NCI-H226 (cell line): Measurements from ENCODE around the gene GRIK2.

Experiments
- DNase-seq: peaks from one replicate; pipeline ENCODE4 v3.0.0-alpha.2; 2015

GRIK2 gene

DNA sequence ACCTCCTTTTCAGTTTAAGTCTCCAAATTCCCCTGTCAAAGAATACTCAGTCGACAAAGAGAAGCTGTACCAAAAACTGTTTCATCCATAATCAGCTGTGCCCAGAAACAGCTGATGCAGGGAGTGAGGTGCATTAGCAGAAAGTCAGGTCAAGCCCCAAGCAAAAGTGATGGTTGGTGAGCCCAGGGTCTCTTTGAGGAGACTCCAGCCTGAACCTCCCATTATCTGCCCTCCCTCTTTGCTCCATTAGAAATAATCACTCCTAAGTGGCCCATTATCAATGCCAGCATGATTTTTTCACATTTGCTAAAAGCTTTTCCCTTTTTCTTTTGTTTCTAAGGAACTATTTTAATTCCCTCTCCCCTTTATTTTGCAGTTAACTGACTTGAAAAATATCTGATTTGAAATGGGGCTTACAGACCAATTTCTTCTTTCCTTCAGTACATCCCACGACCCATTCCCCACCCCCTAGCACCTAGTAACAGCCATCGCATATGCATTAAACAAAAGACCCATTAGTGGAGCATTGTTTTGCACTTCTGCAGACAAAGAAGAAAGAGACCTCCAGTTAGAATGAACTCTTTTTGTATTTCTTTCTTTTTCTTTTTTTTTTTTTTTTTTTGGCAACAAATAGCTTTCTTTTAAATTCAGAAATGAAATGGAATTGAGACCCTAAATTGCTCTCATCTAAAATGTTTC is 257.0 kb downstream of the GRIK2 start:
- no peak for DNase-seq

DNA sequence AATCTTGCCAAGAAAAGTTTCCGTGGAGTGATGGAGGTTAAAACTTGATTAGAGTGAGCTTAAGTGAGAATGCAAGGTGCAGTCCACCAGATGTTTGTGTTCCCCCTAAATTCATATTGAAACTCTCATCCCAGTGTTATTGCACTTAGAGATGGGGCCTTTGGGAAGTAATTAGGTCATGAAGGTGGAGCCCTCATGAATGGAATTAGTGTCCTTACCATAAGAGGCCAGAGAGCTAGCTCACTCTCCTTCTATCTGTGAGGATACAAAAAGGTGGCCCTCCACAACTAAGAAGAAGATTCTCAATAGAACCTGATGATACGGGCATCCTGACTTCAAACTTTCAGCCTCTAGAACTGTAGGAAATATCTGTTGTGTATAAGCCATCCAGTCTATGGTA is 258.6 kb downstream of the GRIK2 start:
- no peak for DNase-seq

DNA sequence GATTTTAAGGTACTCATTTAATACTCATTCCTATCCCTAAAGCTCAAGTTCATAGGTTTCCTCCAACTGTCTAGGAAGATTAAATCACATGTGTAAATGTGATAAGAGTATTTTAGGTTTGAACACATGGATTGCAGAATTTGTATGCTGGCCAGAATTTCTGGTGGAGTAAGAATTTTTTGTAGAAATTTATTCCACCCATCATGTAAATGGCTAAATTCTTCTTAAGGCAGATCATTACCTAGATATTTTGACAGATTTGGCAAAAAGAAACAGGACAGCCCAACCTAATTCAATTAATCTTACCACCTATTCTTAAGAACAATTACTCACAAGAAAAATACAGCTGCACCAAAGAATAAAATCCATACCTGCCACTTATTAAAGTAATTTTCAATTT is 261.6 kb downstream of the GRIK2 start:
- DNase-seq, result no peak

DNA sequence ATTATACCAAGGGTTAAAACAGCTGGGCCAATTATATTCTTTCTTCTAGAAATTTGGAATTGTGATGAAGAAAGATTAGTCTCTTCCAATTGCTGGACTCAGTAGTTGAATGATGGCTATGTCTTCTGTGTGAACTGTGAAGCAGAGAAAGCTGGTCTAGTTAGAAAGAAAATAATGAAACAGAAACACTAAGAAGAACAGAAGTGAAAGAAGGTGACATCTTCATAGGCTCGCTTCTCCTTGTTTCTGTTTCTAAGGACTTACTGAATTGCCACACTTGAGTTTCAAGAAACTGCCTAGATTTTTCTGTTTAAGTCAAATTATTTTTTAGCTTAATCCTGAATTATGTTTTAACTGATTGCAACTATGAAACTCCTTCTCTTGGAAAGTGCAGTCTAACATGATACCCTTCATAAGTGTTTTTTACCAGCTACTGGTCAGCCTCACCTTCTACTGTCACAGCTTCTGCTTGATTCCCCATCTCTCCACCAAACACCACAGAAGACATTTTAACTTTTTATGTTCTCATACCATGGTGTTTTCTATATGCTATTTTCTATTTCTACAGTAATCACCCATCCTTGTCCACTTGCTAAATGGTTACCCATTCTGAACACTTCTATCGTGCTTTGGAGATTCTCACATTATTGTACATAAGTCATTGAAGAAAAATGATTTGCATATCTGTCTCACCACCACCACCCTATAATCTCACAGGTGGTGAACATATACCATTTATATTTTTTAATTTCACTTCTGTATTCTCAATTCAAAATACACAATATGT is 268.8 kb downstream of the GRIK2 start:
- no peak for DNase-seq

DNA sequence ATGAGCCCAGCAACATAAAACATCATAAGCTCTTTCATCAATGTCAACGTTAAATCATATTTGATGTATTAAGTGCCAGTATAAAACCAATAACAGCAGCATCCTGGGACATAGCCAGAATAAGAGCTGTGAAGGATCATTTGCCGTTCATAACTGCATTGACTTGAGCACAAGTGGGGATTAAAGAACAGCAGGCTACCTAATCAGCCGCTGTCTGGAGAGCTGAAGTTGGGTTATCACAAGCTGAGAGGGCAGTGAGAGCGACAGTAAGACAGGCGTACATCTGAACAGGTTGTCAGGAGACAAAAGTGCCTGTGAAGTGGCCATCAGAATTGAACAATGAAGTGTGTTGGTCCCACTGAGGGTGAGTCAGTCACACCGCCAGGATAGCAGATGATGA is 269.6 kb downstream of the GRIK2 start:
- DNase-seq, result no peak

DNA sequence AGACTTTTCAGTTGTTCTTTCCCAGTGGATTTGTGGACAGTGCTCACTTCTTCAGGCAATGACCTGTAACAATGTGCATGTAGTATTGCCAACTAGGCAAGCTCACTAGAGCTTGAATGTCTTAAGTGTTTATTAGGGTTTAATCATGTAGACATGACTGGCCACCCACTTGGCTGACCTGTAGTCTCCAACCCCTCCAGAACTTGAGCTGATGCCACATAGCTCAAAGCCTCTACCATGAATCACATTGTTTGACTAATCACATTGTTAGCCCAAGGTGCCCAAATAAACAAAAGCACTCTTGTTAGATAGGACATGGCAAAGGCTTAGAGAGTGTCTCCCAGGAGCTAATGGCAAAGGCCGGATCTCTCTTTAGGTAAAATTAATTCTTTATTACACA is 272.7 kb downstream of the GRIK2 start:
- peak; percentile 64 for DNase-seq

DNA sequence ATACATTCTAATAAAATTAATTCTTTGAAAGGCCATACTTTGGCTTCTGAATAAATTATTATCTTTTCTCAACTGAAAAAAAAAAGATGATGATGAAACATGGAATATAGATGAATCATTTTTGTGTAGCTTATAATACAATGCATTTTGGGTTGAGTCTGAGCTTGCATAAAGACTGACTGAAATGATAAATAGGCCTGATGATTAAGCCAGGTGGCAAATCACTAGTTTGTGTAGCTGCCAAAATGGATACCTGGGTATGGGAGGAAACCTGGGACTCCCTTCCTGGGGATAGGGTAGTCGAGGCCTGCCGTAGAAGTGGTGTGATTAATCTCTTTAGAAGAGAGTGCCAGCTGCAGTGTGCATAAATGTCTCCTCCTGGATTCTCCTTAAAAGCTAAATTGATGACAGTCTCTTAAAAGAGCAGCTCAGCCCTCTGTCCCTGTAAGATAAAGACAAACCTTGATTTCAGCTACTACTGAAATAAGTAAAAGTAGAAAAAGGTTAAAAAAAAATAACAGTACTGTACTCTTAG is 275.1 kb downstream of the GRIK2 start:
- DNase-seq, result peak; percentile 33

DNA sequence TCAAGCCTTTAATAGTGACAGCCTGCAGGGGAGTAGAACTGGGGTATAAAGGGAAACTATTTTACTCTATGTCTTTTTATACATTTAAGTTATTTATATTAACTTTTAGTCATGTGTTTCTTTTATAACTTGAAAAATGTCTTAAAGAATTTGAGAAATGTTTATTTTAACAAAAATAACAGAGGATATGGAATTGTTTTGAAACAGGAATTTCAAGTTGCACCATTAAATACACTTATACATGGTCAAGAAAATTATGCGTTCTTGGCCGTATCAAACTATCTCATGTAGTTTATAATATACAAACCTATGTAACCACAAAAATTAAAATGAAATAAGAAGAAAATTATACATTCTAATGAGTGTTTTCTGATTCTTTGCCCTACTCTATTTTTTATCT is 282.7 kb downstream of the GRIK2 start:
- DNase-seq, result no peak

DNA sequence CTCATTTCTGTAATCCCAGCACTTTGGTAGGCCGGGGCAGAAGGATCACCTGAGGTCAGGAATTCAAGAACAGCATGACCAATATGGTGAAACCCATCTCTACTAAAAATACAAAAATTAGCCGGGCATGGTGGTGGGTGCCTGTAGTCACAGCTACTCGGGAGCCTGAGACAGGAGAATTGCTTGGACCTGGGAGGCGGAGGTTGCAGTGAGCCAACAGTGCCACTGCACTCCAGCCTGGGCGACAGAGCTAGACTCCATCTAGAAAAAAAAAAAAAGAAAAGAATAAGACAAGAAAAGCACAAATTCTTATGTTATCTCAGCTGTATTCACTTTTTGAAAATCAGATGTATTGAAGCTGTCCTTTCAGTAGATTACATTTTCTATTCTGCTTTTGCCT is 289.4 kb downstream of the GRIK2 start:
- DNase-seq, result no peak

DNA sequence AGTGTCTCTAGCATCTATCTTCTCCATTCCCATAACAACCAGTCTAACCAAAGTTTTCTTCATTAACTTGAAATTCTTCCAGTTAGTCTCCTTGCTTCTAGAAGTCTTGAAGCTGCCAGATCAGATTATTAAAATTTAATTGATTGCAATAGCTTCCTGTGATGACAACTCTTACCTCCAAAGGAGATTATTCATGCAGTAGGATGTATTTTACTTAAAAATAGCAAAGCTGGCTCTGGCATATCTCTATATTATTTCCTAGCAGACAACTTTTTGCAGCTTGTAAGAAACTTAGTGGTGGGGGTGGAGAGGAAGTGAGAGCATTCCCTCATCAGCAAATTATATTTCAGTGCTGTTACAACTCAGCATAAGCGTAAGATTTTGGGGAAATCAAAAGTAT is 290.4 kb downstream of the GRIK2 start:
- no peak for DNase-seq

DNA sequence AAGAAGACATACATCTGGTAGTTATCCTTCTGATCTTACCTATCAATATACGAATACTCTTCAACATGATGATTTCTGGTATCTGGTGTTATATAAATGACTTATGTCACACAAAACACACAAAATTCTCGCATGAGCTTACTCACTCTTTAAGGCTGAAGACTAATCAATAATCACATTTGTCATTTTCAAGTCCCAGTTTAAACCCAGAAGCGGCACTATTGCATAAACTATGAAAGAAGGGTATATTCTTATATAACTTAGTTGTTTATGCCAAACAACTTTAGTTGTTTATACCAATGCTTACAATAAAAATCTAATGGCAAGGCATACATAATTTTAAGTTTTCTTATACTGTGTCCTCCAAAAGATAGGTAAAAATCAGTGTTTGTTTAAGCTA is 293.1 kb downstream of the GRIK2 start:
- DNase-seq, result no peak

DNA sequence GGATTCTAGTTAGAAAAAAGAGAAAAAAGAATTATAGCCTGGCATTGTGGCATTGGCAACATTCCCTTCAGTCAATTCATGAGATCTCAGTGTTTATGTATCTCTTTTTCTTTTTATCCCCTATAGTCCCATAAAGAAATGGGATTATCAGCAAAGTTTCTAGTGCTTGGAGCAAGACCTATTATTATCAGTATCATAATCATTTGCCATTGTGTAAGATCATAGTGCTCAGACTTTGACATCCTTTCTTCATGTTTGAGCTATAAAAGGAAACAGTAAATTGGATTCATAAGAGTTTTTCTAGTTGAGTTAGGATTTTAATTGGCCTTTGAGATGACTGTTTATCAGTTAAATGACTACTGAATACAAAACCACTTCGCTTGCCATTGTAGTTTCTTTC is 295.6 kb downstream of the GRIK2 start:
- DNase-seq, result no peak

DNA sequence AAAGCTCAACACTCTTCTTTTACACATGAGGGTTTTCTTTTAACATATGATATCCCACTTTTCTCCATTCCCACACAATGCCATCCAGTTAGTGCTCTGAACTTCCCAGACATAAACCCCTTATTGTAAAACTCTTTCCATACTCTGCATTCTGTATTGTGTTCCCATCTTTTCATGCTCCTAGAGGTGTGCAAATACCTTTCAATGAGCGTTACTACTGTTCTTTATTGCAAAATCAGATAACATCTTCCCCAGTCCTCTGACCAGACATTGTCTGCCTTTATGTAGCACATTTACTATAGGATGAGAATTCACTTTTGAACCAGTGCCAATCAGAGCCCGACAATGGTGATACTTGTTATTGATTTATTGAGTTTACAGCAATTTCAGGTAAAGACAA is 296.2 kb downstream of the GRIK2 start:
- DNase-seq, result no peak

DNA sequence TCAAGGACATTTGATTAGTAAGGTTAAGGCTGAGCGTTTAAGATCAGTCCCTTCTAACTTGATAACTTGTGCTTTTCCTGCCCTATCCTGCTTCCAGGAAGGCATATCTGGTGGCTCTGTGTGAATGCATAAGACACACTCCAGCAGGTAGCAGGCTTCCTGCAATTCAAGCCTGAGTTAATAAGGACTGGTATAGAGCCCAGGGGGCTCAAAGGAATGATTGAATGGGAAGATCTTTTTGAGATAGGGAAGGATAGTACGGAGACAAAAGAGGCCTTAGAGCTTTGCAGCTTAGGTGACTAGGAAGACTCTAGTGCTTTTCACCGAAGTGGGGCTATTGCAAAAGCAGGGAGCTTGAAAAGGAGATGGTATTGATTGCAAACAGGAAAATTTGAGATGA is 307.1 kb downstream of the GRIK2 start:
- no peak for DNase-seq

DNA sequence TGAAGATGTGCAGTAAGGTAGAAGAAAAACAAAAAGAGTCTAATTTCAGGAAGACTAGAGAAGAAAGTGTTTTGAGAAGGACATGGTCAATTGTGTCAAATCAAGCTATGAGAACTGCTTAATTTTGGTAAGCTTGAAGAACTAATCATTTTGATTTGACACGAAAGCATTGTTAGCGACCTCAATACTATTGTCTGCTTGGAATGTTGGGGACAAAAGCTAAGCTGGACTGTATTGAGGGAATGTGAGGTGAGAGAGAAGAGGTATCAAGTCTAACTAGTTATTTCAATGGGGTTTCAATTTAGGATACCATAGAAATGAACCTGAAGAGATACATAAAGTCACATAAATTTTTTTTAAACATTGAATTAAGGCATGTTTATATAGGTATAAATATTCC is 309.8 kb downstream of the GRIK2 start:
- DNase-seq, result no peak

DNA sequence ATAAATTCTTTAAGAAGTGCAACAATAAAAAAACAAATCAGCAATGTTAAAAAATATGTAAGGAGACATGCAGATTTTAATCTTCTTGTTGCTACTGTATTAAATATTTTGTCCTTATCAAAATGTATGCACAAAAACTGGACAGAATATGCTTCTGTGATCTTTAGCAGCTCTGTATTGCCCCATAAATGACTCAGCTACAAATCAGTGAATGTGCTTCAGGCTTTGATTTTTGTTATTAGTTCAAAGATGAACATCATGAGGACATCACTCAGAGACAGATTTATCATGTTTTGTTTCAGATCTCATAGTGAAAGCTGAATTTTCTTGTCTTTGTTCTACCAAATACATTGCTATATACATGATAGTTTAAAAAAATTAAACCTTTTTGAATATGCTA is 312.4 kb downstream of the GRIK2 start:
- DNase-seq, result peak; percentile 22

DNA sequence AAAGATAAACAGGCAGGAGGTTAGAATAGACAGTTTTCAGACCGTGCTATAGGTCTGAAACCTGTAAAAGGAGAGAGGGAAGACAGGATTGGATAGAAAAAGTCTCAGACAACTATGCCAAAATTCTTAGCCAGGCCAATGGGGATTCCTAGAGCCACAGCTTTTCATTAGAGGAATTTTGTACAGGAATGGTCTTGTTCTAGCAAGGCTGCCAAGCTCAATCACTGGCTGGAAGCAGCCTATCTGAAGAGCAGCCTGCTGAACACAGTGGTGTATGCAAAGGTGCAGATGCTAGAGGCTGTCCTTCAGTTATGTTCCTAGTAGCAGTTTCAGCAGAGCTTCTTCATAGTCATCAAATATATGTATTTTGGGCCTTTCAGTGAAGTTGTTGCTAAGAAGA is 313.1 kb downstream of the GRIK2 start:
- no peak for DNase-seq

DNA sequence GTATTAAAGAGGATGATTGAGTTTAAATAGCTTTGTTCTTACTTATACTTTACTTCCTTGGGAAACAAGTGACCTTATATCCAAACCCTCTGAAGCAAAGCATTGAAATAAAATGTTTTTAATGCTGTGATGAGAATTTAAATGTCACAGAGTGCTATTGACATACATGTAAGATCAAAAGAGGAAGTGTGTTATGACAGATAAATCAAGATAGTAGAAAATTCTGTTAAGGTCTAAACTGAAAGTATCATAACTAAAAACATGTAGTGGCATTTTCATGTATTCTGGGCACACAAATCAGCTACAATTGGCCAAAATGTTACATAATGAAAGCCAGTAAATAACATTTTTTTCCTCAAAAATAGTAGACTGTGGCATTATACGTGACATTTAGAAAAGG is 318.0 kb downstream of the GRIK2 start:
- no peak for DNase-seq

DNA sequence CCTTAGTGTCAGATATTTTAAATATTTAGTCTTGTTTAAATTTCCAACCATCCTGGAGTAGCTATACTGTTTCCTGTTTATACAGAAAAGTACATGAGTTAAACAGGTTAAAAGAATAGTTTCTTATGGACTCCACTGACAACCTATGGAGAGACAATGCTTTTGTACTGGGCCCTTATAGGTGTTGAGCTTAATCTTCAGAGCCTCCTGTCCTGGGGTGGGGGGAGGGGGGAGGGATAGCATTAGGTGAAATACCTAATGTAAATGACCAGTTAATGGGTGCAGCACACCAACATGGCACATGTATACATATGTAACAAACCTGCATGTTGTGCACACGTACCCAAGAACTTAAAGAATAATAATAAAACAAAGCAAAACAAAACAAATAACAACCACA is 322.9 kb downstream of the GRIK2 start:
- DNase-seq, result no peak

DNA sequence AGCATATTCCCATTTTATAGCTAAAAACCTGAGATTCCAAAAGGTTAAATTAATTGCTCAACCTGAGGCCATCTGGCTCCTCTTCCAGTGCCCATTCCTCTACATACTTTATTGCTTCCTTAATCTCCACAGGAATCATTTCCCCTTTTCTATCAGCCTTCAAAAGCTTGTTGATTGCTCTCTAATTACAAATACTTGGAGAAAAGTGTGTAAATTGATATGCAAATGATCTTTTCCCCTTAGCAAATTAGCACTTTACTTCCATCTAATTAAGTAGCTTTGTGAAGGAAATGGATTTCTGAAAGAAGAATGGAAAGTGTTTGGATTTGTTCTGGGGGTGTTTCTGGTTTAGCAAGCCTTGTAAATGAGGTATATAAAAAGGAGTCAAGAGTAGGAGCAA is 323.3 kb downstream of the GRIK2 start:
- no peak for DNase-seq

DNA sequence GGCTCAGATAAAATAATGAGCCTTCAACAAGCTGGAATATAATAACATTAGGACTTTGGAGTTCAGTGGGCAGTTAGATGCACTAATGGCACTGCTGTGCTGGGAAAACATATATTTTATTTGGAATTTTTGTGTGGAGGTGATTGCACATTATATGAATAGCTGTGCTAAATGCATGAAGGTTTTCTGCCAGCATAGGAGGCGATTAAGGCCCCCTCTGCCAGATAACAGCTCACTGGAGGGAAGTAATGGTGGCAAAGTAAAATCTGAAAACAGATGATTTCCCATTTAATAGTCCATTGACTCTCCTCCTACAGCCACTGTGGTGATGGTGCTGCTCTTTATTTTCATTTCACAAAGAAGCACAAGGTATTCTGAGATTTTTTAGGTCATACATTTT is 326.0 kb downstream of the GRIK2 start:
- DNase-seq, result no peak

DNA sequence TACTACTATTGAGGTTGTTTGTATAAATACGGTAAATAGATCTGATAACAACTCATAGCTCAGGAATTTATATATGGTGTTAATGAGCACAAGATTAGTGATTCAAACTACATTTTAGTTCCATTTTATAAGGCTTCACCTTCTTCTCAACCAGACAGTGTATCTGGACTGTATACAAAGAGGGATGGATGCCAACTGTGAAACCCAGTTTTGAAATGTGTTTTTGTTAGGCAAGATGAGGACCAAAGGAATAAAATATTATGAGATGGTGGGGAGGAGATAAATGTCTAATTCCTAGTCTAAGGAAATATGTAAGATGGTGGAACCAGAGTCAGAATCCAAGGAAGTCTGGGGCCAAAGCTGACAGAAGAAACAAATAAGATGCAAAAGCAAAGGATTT is 329.0 kb downstream of the GRIK2 start:
- DNase-seq, result peak; percentile 9

DNA sequence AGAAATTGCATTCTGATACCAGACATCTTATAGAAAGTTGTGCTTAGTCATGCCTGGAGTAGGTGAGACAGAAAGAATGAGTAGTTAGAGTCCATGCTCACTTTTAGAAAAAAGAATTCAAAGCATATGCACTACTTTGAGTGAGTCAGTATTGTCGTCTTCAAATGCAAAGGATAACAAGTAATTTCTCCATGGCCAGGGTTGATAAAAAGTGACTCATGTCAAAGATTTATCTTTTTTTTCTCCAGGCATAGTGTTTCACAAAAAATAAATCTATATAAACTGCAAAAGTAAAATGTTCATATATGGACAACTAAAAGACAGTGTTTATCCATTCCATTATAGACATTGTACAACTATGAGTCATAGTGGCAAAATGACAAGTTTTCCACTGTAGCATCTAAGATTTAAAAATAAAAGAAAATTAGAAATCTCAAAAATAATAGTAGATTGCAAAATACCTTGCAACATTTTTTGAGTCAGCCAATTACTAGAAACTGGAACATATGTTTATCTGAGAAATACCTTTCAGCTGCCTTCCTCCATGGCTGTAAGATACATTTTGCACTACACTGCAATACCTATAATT is 329.6 kb downstream of the GRIK2 start:
- DNase-seq, result peak; percentile 85

DNA sequence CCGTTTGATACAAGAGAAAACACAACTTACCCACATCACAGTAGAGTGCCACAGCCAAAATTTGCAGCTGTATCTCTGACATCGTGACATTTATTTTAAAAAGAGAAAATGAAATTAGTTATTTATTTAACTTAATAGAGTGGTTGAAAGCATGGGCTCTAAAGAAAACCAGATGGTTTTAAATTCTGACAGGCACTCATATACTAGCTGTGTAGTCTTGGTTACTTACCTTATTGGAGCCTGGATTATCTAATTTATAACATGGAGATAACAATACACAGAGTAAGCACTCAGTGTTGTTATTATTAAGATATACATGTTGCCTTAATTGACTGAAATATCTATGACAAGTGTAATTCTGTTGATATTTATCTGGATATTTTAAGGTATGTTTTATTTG is 334.9 kb downstream of the GRIK2 start:
- no peak for DNase-seq
